HG03095 (cell line): ENCODE results near the gene PRND.
"Not testable (repeated sequence)": the region's sequence is repeated elsewhere in the genome, so short reads cannot be mapped to it uniquely, and the experiment has no call there.

Experiments used
- ATAC-seq: cut with Tn5 transposase; IDR thresholded peaks from one replicate; pipeline ENCODE4 v1.9.1; 2021; ENCODE audit warnings: moderate library complexity; ENCODE audit not compliant: unreplicated experiment

Gene PRND, protein sequence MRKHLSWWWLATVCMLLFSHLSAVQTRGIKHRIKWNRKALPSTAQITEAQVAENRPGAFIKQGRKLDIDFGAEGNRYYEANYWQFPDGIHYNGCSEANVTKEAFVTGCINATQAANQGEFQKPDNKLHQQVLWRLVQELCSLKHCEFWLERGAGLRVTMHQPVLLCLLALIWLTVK

DNA sequence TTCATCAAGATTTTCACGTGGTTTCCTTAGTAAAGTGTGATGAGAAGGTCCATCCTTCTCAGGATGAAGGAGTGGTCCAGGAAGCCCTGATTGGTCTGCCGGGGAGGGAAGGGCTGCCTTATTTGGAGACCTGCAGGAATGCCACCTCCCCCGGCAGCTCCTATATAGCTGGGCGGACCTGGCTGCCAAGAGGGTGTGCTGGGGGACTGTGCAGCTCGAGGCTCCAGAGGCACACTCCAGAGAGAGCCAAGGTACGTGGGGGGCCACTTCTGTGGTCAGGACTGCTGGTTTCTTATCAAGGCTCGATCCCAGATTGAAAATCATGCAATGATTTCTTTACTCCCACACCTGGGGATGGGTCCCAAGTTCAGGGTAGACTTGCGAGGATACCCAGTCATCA is at the start of gene PRND:
Gene PRND (plus strand): TSS at position 191 of the 400 bp plus-strand sequence. CDS start 2,643 bp downstream, outside the sequence.
- no peak for ATAC-seq

GRCh38 chr20:4672948-4673347 is 48.8 kb upstream of the PRND start:
- no peak for ATAC-seq

DNA sequence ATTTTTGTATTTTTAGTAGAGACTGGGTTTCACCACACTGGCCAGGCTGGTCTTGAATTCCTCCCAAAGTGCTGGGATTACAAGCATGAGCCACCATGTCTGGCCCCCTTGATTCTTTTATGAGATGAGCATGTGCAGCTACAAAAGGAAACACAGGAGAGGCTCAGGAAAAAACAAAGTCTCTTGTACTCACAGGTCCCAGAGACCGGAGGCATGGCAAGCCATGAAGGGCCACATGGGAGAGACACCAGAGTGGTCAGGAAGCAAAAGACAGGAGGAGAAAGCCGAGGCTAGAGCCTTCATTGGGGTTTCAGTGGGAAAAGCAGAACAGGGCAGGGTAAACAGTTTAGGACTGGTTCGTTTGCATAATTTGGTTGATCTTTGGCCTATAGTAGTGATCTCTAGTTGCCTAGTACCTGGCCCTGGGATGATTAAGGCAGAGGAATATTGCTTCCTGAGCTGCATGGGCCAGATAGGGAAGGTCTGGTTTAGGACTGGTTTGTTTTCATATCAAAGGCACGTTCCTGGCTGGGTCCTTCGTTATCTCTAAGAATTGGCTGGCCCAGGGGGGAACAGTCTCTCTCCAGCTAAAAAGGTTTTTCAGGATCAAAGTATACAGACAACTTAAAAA is 48.2 kb upstream of the PRND start:
- no peak for ATAC-seq

- ATAC-seq = no peak
Measured at GRCh38 chr20:4674672-4675071, 47.0 kb upstream of the PRND start.

- ATAC-seq = no peak
Measured at GRCh38 chr20:4677846-4678245, 43.9 kb upstream of the PRND start.

GRCh38 chr20:4681401-4681800 is 40.3 kb upstream of the PRND start:
- no peak for ATAC-seq

- ATAC-seq = no peak
Measured at GRCh38 chr20:4681991-4682401, 39.7 kb upstream of the PRND start.

GRCh38 chr20:4682682-4683081 is 39.0 kb upstream of the PRND start:
- no peak for ATAC-seq

- ATAC-seq = no peak
Measured at GRCh38 chr20:4683261-4683660, 38.4 kb upstream of the PRND start.

DNA sequence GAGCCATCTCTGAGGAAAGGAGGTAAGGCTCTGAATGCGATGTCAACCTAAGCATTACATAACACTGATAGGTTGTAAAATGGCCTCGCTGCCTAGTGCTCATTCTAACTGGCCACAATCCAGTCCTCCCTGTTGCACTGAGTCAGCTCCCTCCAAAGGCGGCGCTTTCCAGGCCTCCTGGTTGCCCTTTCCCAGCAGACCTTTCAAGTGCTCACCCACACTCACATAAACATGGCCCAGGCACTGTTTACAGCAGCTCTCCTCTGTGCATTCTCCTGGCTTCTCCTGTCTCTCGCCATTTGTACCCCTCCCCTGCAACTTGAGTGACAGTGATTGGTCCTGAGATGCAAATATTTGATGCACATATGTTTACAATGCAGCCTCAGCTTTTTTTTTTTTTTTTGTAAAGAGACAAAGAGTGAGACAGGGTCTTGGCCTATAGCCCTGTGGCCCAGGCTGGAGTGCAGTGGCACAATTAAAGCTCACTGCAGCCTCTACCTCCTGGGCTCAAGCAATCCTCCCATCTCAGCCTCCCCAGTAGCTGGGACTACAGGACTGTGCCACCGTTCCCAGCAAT is 36.8 kb upstream of the PRND start:
- no peak for ATAC-seq

DNA sequence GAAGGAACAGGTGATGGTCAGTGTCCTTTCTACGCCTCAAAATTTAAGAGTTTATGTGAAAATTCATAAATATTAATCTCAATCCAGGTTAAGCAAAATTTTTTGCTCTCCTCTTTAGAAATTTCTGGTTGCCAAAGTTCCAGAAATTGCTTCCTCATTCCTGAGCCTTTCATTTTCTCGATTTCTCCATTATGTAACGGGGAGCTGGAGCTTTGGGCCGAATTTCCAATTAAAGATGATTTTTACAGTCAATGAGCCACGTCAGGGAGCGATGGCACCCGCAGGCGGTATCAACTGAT is 35.8 kb upstream of the PRND start:
- no peak for ATAC-seq

DNA sequence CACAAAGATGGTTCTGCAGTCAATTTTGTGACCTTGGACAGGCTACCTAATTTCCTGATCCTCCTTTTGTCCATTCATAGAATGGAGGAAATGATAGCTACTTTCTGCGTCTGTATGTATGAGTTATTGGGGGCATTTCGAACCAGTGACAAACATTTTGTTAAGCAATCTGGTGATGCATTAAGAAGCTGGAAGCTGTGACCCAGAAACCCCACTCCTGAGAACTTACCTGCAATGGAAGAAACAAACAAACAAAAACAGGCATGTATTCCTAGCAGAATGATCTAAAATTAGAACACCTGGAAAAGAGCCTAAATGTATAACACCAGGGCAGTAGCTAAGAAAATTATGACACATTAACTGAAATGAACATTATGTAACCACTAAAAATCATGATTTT is 33.4 kb upstream of the PRND start:
- ATAC-seq = no peak

DNA sequence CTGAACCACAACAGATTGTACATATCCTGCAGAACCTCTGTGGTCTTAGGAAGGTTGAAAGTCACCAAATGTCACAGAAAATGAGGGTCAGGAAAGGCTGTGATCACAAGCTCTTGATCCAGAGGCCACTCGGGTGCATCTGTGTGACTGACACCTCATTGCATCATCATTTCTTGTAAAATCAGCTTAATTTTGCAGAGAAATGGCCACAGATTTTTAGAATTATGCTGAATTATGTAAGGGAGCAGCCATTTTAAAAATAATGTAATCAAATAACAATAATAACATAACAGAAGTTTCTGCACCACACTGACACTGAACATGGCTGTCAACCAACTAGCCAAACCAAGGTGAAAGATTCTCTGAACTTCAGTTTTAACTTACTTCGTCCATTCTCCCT is 32.5 kb upstream of the PRND start:
- ATAC-seq = no peak

DNA sequence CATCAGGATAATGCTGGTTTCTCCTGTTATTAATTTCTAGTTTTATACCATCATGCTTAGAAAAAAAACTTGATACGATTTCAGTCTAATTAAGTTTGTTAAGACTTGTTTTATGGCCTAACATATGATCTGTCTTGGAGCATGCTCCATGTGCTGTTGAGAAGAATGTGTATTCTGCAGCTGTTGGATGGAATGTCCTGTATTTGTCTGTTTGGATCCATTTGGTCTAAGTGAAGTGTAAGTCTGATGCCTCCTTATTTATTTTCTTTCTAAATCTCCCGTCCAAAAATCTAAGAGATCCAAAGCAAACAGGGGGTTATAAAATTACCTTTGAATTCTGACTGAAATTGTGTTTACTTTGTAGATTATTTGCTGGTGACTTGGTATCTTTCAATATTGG is 30.0 kb upstream of the PRND start:
- no peak for ATAC-seq

DNA sequence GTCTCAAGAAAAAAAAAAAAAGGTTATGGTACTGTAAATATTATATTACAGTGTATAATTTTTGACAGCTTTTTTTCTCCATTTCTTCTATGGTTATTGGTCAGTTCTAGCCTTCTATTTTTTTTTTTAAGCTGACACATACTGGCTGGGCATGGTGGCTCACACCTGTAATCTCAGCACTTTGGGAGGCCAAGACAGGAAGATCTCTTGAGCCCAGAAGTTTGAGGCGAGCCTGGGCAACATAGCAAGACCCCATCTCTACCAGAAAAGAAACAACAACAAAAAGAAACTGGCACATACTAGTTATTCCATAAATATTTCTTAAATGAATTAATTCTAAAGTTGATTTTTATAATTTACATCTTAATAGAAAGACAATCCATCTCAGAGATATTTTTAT is 27.6 kb upstream of the PRND start:
- no peak for ATAC-seq

DNA sequence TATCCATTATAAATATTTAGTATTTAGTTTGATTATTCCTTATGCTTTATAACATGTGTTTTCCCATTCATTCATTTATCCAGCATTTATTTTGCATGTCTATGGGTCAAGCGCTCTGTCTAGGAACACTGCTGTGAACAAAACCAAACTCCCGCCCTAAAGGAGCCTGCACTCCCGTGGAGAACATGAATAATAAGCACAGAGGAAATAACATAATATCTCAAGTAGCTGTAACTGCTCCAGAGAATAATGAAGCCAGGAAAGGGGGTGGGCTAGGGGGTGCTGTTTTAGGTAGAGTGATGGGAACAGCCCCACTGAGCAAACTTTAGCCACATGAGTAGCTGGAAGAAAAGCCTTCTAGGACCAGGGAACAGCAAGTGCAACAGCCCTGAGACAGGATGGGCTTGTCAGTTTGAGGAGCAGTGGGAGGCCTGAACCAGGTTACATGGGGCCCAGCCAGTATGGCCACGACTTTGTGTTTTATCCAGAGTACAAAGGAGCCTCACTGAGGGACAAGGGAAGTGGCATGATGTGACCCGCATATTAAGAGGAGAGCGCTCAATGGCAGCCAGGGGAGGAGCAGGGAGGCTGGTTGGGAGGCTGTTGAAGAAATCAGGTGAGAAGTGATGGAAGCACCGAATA is 24.4 kb upstream of the PRND start:
- no peak for ATAC-seq

DNA sequence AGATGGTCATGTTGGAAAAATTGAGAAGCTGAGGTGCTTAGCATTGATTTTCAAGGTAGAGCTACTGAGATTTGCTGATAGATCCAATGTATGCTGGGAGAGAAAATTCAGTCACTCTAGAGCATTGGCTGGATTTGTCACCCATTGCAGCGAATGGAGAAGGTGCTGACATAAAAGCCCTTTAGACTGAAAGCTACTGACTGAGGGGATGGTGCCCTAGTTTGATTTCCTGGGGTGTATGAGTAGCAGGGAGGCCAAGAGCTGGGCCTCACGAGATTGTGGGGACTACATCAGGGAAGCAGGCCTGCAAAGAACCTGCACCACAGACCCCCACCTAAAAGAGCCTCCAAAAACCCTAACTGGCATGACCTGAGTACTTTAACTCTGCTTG is 23.9 kb upstream of the PRND start:
- ATAC-seq = no peak

DNA sequence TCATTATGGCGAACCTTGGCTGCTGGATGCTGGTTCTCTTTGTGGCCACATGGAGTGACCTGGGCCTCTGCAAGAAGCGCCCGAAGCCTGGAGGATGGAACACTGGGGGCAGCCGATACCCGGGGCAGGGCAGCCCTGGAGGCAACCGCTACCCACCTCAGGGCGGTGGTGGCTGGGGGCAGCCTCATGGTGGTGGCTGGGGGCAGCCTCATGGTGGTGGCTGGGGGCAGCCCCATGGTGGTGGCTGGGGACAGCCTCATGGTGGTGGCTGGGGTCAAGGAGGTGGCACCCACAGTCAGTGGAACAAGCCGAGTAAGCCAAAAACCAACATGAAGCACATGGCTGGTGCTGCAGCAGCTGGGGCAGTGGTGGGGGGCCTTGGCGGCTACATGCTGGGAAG is 22.5 kb upstream of the PRND start:
- ATAC-seq = no peak

- no peak for ATAC-seq
Measured at GRCh38 chr20:4699957-4700356, 21.8 kb upstream of the PRND start.

GRCh38 chr20:4702562-4703280 is 19.0 kb upstream of the PRND start:
- ATAC-seq = no peak

DNA sequence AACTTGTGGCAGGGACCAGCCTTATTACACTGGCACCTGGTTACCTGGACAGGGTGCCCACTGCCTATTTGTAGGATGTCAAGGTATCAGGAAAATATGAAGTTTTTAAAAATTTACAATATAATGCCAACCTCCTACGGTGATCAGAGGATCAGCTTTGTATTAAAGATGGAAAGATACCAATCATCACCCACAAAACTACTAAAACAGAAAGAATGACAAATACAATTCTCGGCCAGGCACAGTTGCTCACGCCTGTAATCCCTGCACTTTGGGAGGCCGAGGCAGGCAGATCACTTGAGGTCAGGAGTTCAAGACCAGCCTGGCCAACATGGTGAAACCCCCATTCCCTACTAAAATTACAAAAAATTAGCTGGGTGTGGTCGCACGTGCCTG is 18.4 kb upstream of the PRND start:
- ATAC-seq = no peak

GRCh38 chr20:4706941-4707340 is 14.8 kb upstream of the PRND start:
- not testable (repeated sequence) for ATAC-seq
